ENCODE data around the gene UNC79. TPM values are rescaled to one million over a fixed set of nuclear protein-coding genes. Genes with fewer than 3 reads are reported as not detected.

Gene UNC79
- total and polyA plus RNA-seq, 2 donors (not counting 3 experiments of a cell fraction or from before 2014, with no cell fraction given): not detected

DNA sequence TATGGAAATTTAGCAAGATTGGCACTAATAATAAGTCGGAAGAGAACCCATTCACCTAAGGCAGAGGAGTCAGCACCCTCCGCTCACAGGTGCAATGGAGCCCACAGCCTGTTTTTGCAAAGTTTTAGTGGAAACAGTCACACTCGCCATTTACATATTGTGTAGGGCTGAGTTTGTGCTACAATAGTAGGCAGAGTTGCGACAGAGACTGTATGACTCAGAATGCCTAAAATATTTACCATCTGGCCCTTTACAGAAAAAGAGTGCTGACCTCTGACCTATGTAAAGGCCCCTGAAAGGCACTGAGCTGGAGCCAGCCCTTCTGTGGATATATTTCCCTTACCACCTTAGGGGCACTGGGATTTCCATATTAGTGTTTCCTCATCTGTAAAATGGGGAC is 278.5 kb downstream of the UNC79 start:
- ChIA-PET POLR2A (no interaction called here), CTCF (no interaction called here)
- no peak overlapping the region for H3K27ac ChIP-seq (ENCODE audit: insufficient read depth, low read depth, low read length)

More for the DNA sequence above, 278.5 kb downstream of the UNC79 start:
- Histone ChIP-seq H3K9me1 (replicated peaks; ENCODE audit: control insufficient read depth, extremely low read depth, insufficient read depth, low read length) (no peaks in the 10 kb centered on the region), H3K9ac (replicated peaks; ENCODE audit: extremely low read depth, insufficient read depth, low read length) (no peak overlapping the region), H3K27me3 (ENCODE audit: control insufficient read depth in 2 of 2, insufficient read depth in 2 of 2, low read length in 2 of 2) (no peaks in the 10 kb centered on the region), H2AFZ (ENCODE audit: low read depth, low read length) (no peak overlapping the region), H3K36me3 (ENCODE audit: control insufficient read depth in 2 of 2, extremely low read depth in 1 of 2, insufficient read depth in 2 of 2, low read length in 2 of 2) (no peaks in the 10 kb centered on the region), H3K9me3 (replicated peaks; ENCODE audit: control insufficient read depth, insufficient read depth, low read length) (peaks cover 2% of the 10 kb centered on the region), H4K20me1 (replicated peaks; ENCODE audit: control insufficient read depth, extremely low read depth, insufficient read depth, low read length) (no peaks in the 10 kb centered on the region), H3K4me2 (ENCODE audit: insufficient read depth, low read length) (no peak overlapping the region), H3K79me2 (ENCODE audit: control insufficient read depth, insufficient read depth, low read length) (no peaks in the 10 kb centered on the region), H3K4me3 (replicated peaks in 1 of 3; ENCODE audit: insufficient read depth in 1 of 3, low read depth in 1 of 3, low read length in 3 of 3) (no peak overlapping the region), H3K4me1 (ENCODE audit: control insufficient read depth, extremely low read depth, insufficient read depth, low read length) (no peaks in the 10 kb centered on the region)
- intact Hi-C loops (cut with micrococcal nuclease) (no loop called here), dilution Hi-C loops (cut with MboI; ENCODE audit: extremely low pct_ligation_motif_present, low sequenced_read_pairs) (no loop called here)
- BruUV-seq (replicated peaks): no TSS peak
- no peak for DNase-seq (ENCODE audit: low read depth, low spot score)
- no peak for FAIRE-seq
- TF ChIP-seq, protein P1, sequence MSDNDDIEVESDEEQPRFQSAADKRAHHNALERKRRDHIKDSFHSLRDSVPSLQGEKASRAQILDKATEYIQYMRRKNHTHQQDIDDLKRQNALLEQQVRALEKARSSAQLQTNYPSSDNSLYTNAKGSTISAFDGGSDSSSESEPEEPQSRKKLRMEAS (IDR thresholded peaks at IDR 0.05; ENCODE audit: insufficient read depth, insufficient read length): no peak
- TF ChIP-seq POLR2A (IDR thresholded peaks at IDR 0.05; ENCODE audit: low read depth, low read length): no peak
- no peak for TF ChIP-seq JUN (IDR thresholded peaks at IDR 0.05; ENCODE audit: borderline replicate concordance, insufficient read depth, insufficient read length, low read depth)
- TF ChIP-seq POLR2AphosphoS5 (IDR thresholded peaks at IDR 0.05; ENCODE audit: insufficient read depth, low read depth, low read length): no peak
- TF ChIP-seq GATA2 (IDR thresholded peaks at IDR 0.05; ENCODE audit: insufficient read depth, insufficient read length, low read depth, low read length): no peak
- no peak for TF ChIP-seq MYC (IDR thresholded peaks at IDR 0.05; ENCODE audit: low read depth, low read length)
- TF ChIP-seq FOS (IDR thresholded peaks at IDR 0.05; ENCODE audit: borderline replicate concordance, insufficient read depth, low read length): no peak
- TF ChIP-seq EZH2 (IDR thresholded peaks at IDR 0.05; ENCODE audit: borderline replicate concordance, low read depth, low read length, severe bottlenecking): no peak
- no peak for TF ChIP-seq CTCF (IDR thresholded peaks at IDR 0.05; ENCODE audit: extremely low read depth in 1 of 2, insufficient read depth in 1 of 2, low read depth in 1 of 2, low read length in 2 of 2)

Data from endothelial cell of umbilical vein (primary cell).